Stimulated activated CD4-positive, alpha-beta T cell treated with anti-CD3 and anti-CD28 coated beads, Interleukin-4, amount 100 ng/mL, for 4 hours (primary cell): Measurements from ENCODE around the gene NCDN.

Source experiments
- DNase-seq, 2 experiments: peaks; one replicate each; pipeline ENCODE4 v3.0.0-alpha.2; 2020

Gene NCDN, protein sequence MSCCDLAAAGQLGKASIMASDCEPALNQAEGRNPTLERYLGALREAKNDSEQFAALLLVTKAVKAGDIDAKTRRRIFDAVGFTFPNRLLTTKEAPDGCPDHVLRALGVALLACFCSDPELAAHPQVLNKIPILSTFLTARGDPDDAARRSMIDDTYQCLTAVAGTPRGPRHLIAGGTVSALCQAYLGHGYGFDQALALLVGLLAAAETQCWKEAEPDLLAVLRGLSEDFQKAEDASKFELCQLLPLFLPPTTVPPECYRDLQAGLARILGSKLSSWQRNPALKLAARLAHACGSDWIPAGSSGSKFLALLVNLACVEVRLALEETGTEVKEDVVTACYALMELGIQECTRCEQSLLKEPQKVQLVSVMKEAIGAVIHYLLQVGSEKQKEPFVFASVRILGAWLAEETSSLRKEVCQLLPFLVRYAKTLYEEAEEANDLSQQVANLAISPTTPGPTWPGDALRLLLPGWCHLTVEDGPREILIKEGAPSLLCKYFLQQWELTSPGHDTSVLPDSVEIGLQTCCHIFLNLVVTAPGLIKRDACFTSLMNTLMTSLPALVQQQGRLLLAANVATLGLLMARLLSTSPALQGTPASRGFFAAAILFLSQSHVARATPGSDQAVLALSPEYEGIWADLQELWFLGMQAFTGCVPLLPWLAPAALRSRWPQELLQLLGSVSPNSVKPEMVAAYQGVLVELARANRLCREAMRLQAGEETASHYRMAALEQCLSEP

GRCh38 chr1:35557611-35558373, at the start of gene NCDN:
Gene NCDN (plus strand): TSS chr1:35557799. CDS start chr1:35558191, 392 bp downstream.
- peak; percentile 95 to 96 for DNase-seq

DNA sequence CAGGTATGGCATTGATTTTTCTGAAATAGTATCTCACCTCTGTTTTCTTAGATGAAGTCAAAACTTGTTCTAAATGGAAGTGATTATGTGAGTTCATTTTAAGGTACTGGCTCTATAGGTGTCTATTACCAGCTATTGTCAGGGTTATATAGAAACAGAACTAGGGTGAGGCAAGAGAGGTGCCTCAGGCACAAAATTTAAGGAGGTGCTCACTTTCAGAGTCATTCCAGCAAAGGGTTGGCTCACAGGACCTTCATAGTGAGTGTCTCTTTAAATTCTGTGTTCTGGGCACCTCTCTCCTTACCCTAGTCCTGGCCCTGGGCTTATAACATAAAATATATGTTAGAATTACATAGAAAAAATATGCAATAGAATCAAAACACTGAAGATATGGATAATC, 49.7 kb upstream of the NCDN start:
- no peak for DNase-seq

GRCh38 chr1:35509558-35509957, 48.0 kb upstream of the NCDN start:
- DNase-seq: no peak

DNA sequence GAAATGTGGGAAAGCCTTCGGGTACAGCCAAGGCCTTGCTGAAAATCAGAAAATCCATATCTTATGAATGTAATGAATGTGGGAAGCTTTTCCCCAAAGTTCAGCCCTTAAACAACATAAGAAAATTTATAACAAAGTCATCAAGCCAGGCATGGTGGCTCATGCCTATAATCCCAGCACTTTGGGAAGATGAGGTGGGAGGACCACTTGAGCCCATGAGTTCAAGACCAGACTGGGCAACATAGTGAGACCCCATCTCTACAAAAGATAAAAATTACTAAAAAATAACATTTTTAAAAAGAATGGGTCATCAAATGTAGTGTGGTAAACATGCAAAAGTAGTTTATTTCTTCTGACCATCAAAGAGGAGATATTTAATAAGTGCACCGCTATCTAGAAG, 46.3 kb upstream of the NCDN start:
- DNase-seq: no peak

GRCh38 chr1:35518183-35518582, 39.4 kb upstream of the NCDN start:
- DNase-seq: no peak

DNA sequence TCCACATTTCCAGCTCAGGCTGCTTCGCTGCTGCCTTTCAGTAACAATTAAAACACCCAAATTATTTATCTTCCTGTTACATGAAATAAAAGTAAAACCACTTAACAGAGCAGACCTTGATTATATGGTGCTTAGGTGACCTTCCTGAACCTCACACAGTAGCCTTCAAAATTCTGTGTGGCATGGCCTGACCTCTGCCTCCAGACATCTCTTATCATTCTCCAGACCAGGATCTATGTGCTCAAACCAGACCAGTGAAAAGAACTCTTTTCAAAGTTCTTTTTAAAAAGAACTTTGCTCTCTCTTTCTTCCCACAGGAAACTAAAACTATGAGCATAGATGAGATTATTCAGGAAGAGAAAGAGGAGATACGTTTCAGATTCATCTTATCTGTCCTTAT, 38.2 kb upstream of the NCDN start:
- DNase-seq: no peak

- no peak for DNase-seq
Observed at GRCh38 chr1:35524106-35524505, 33.5 kb upstream of the NCDN start.

- no peak for DNase-seq
Observed at GRCh38 chr1:35530168-35530567, 27.4 kb upstream of the NCDN start.

GRCh38 chr1:35530946-35531345, 26.7 kb upstream of the NCDN start:
- DNase-seq: no peak

GRCh38 chr1:35531368-35531767, 26.2 kb upstream of the NCDN start:
- no peak for DNase-seq

DNA sequence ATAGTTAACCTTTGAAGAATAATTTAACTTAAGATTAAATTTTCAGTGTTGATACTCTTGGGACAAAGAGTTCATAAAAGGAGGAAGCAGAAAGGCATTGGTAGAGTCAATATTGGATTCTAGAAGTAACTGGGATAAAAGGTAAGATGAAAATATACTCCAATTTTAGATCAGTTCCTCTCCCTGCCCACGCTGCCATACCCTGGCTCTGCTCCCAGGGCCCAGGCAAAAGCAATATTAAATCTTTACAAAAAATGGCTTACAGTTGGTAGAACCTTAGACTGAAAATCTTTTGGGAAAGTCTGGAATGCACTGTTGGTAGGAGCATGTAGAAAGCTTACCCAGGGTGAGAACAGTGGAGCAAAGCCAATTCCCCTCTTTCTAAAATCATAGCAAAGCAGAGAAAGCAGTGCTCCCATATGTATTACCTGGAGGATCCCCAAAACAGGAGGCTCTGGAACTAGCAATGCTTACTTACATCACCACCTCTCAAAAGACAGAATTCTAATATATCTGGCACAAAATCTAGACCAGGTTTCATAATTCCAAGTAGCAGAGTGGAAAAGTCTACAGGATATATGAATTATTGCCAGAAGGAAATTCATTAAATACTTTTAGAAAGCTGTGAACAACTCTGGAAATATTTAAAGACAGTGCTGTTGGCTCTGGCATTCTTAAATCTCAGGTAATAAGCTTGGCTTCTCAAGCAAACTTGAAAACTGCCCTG, 24.9 kb upstream of the NCDN start:
- no peak for DNase-seq

- no peak for DNase-seq
Observed at GRCh38 chr1:35533586-35533985, 24.0 kb upstream of the NCDN start.

DNA sequence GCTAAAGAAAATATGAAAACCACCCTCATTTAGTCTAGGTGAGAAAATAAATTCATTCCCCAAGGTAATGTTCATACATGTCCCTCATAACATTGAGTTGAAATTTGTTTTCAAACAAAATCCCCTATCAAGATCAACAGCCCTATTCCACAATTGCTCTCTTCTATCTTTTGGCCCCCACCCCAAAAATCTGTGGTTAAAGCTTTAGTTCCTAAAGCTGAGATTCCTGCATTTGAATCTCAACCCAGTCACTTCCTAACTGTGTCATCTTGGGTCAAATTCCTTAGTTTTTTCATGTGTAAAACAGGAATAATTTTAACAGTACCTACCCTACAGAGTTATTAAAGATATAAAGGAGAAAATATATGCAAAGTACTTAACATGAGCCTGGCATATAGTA, 22.4 kb upstream of the NCDN start:
- no peak for DNase-seq

- DNase-seq: peak in 1 of 2 experiments; percentile 39
Observed at GRCh38 chr1:35536556-35537162, 20.9 kb upstream of the NCDN start.

GRCh38 chr1:35537806-35538205, 19.8 kb upstream of the NCDN start:
- DNase-seq: no peak

- no peak for DNase-seq
Observed at GRCh38 chr1:35539073-35539823, 18.4 kb upstream of the NCDN start.

DNA sequence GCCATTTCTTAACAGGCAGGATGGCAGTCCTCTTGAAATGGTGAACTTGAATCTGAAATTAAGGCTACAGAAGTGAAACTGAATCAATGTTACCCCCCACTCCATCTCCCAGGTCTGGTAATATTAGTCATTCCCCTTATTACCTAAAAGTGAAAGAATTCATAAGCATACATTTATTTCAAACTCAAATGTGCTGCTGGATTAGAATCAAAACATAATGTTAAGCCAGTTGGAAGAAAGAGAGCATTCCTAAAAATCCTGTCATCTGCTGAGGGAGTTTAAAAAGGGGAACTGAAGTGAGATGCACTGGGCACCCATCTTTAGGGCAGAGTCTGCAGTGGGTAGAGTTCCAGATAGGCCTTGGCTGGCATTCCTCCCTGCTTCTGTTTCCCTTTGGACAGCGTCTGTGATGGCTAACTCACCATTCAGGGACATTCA, 17.8 kb upstream of the NCDN start:
- no peak for DNase-seq

DNA sequence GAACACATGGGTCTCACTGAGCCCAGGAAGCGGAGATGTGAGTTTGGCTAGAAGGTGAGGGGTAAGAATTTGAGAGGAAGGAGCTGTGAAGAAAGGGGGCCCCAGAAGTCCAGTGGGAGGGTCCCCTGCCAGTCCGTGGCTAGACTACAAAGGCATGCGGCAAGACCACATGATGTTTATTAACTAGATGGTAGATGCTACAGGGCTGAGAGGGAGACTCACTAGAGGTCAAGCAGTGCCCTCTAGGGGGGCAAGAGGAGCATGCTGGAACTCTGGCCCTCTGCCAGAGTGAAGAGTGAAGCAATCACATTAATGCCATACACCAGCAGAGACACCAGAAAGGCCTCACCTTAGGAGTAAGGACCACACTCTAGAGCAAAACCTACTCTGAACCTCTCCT, 12.6 kb upstream of the NCDN start:
- DNase-seq: peak in 1 of 2 experiments; percentile 51

- DNase-seq: no peak
Observed at GRCh38 chr1:35546614-35547013, 11.0 kb upstream of the NCDN start.

- DNase-seq: no peak
Observed at GRCh38 chr1:35553851-35554250, 3.7 kb upstream of the NCDN start.
